GM23248 (cell line): Measurements from ENCODE around the gene MRPL32. TPM values are rescaled to one million over a fixed set of nuclear protein-coding genes. Genes with fewer than 3 reads are reported as not detected.
A peak's percentile ranks its signal among the peaks of the same experiment; 100 is the strongest.

Experiments
- DNase-seq: peaks from one replicate; pipeline ENCODE4 v3.0.0-alpha.2; 2015
- H2AFZ ChIP-seq: fragments of 200-600 bp; sonication (generic); 2 replicates; pipeline ENCODE4 v1.6.1; 2016; ENCODE audit warnings: antibody characterized with exemption
- H3F3A ChIP-seq: fragments of 200-600 bp; sonication (generic); 2 replicates; pipeline ENCODE4 v1.6.1; 2016; ENCODE audit warnings: mild to moderate bottlenecking, antibody characterized with exemption, mixed run types; ENCODE audit not compliant: insufficient read depth
- H3K27ac ChIP-seq: fragments of 200-600 bp; sonication (generic); 2 replicates; pipeline ENCODE4 v1.5.1; 2016; ENCODE audit warnings: mild to moderate bottlenecking
- H3K27me3 ChIP-seq: fragments of 200-600 bp; sonication (generic); replicated peaks from 2 replicates; pipeline ENCODE4 v1.6.1; 2016; ENCODE audit warnings: mild to moderate bottlenecking; ENCODE audit not compliant: insufficient read depth
- H3K36me3 ChIP-seq: fragments of 200-600 bp; sonication (generic); 2 replicates; pipeline ENCODE4 v1.6.1; 2016; ENCODE audit warnings: low read depth, mild to moderate bottlenecking
- H3K4me1 ChIP-seq: fragments of 200-600 bp; sonication (generic); 2 replicates; pipeline ENCODE4 v1.6.1; 2016; ENCODE audit warnings: mild to moderate bottlenecking; ENCODE audit not compliant: insufficient read depth
- H3K4me2 ChIP-seq: fragments of 200-600 bp; sonication (generic); one replicate; pipeline ENCODE4 v1.6.1; 2016; ENCODE audit warnings: mild to moderate bottlenecking; ENCODE audit not compliant: unreplicated experiment
- H3K4me3 ChIP-seq: fragments of 200-600 bp; sonication (generic); 2 replicates; pipeline ENCODE4 v1.5.1; 2016; ENCODE audit warnings: mild to moderate bottlenecking
- H3K79me2 ChIP-seq: fragments of 200-600 bp; sonication (generic); 2 replicates; pipeline ENCODE4 v1.6.1; 2016; ENCODE audit warnings: mild to moderate bottlenecking; ENCODE audit not compliant: insufficient read depth
- H3K9ac ChIP-seq: fragments of 200-600 bp; sonication (generic); 2 replicates; pipeline ENCODE4 v1.6.1; 2016; ENCODE audit warnings: mild to moderate bottlenecking
- H3K9me2 ChIP-seq: fragments of 200-600 bp; sonication (generic); 2 replicates; pipeline ENCODE4 v1.6.1; 2016; ENCODE audit warnings: mixed run types, mild to moderate bottlenecking, moderate library complexity; ENCODE audit not compliant: insufficient read depth
- H3K9me3 ChIP-seq: fragments of 200-600 bp; sonication (generic); one replicate; pipeline ENCODE4 v1.6.1; 2017; ENCODE audit warnings: low read depth
- H4K20me1 ChIP-seq: fragments of 200-600 bp; sonication (generic); 2 replicates; pipeline ENCODE4 v1.6.0; 2016; ENCODE audit not compliant: insufficient read depth
- EZH2 ChIP-seq: fragments of 200-600 bp; sonication (generic); IDR thresholded peaks from 2 replicates; pipeline ENCODE4 v1.6.1; 2018; ENCODE audit warnings: antibody characterized with exemption, mild to moderate bottlenecking; ENCODE audit not compliant: insufficient read depth, poor library complexity, severe bottlenecking
- EZH2phosphoT487 ChIP-seq: fragments of 200-600 bp; sonication (generic); IDR thresholded peaks from 2 replicates; pipeline ENCODE4 v1.6.1; 2018; ENCODE audit warnings: antibody characterized with exemption, moderate library complexity, mild to moderate bottlenecking, low read depth; ENCODE audit not compliant: insufficient read depth
- WGBS, 2 experiments: methylation state at CpG; one replicate each; pipeline ENCODE4 v1.1.6; 2015 to 2017; ENCODE audit warnings: low lambda C conversion rate in 2 of 2, low coverage in 1 of 2; ENCODE audit errors: missing lambda C conversion rate in 2 of 2; 5-methylcytosine and 5-hydroxymethylcytosine counted together
- in situ Hi-C: fragments of 300-500 bp; cut with MboI; formaldehyde crosslinking; loops from 2 replicates; pipeline ENCODE4 v1.15.0; 2020
- polyA plus RNA-seq: library from polyadenylated mRNA; unstranded; fragments of >200 nt; fragmentation: Nextera tagmentation; extraction: Ambion mirVana; gene quantifications from 2 replicates; pipeline ENCODE4 v1.2.1, GENCODE V29; 2016
- total RNA-seq: library from RNA; depleted of rRNA; stranded (reverse); fragments of >200 nt; shearing (Covaris generic); gene quantifications from 2 replicates; pipeline ENCODE4 v1.2.3, GENCODE V29; 2014

Gene MRPL32
- total and polyA plus RNA-seq, 2 experiments from 2014 or later = 45.3 to 76.3 TPM

DNA sequence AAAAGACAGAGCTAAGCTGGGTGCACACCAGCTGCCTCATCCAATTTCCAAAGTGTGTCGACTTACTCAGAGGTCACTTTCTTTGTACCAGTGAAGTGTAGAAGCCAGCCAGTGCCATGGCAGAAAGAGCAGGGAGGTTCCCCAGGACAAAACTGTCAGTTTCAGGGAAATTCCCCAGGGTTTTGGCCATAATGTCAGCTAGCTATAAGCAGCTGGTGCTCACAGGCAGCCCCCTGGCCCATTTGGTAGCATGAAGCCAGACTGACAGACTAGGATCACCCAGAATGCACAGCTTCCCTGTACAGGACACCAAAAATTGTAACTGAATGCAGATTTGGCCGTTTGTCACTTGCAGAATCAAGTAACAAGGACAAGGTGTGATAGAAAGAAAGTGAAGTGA lies 28.6 kb downstream of the MRPL32 start:
- 67 to 71% methylated on average over 2 of the region's 2 CpGs for WGBS, 2 experiments
- Histone ChIP-seq H3K27ac (no peak overlapping the region), H3K9me2 (no peaks in the 10 kb centered on the region), H3F3A (peaks cover 7% of the 10 kb centered on the region; the same call in 1 of the 2 replicates), H3K4me2 (no peak overlapping the region), H3K36me3 (no peaks in the 10 kb centered on the region), H3K9ac (no peak overlapping the region), H2AFZ (no peak overlapping the region), H3K27me3 (no peaks in the 10 kb centered on the region), H3K4me1 (peaks cover 12% of the 10 kb centered on the region), H3K9me3 (no peaks in the 10 kb centered on the region), H3K4me3 (no peak overlapping the region), H3K79me2 (no peaks in the 10 kb centered on the region), H4K20me1 (no peaks in the 10 kb centered on the region)
- TF ChIP-seq EZH2phosphoT487 = no peak
- no peak for TF ChIP-seq EZH2
- in situ Hi-C loops = no loop called here
- no peak for DNase-seq

DNA sequence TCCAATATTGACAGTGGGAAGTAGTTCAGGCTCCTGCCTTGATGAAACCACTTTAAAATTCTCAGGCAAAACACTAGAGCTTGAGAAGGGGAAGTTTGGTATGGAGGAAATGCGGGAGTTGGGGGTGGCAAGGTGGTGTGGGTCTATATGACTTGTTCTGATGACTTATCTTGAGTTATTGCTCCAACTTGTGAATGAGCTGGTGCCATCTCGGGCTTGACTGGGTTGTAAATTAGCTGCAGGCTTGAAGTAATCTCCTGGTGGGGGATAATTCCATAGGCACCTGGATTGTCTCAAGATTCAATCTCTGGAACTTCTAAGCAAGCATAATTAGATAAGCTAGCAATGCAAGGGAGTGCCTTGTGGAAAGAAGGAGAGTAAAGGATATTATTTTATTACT lies 29.0 kb downstream of the MRPL32 start:
- Histone ChIP-seq H3K4me2 (no peak overlapping the region), H3K9ac (no peak overlapping the region), H3K9me2 (no peaks in the 10 kb centered on the region), H3K9me3 (no peaks in the 10 kb centered on the region), H3K27ac (no peak overlapping the region), H3K36me3 (no peaks in the 10 kb centered on the region), H3K27me3 (no peaks in the 10 kb centered on the region), H3F3A (peaks cover 7% of the 10 kb centered on the region; the same call in 1 of the 2 replicates), H2AFZ (no peak overlapping the region), H4K20me1 (no peaks in the 10 kb centered on the region), H3K4me1 (peaks cover 12% of the 10 kb centered on the region), H3K79me2 (no peaks in the 10 kb centered on the region), H3K4me3 (no peak overlapping the region)
- 82 to 93% methylated on average over 2 of the region's 2 CpGs for WGBS, 2 experiments
- TF ChIP-seq EZH2phosphoT487 (no peak), EZH2 (no peak)
- DNase-seq = no peak
- in situ Hi-C loops = no loop called here

DNA sequence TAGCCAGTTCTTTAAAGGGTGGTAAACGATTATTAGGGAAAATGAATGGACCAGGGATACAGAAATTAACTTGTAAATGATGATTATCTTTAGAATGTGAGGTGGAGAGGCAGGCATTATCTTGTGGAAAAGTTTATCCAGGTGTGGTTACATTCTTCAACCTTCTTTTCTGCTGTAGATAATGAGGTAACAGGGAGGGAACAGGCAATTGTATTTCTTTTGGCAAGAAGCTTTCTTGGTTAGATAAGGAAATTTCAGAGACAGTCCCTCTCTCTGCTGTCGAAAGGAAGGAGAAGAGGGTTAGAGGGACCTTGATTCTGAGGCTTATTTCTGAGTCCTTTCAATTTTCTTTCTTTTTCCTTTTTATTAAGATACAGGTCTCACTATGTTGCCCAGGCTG lies 32.1 kb downstream of the MRPL32 start:
- Histone ChIP-seq H3K79me2 (no peaks in the 10 kb centered on the region), H3K36me3 (no peaks in the 10 kb centered on the region), H3K9me2 (no peaks in the 10 kb centered on the region), H3K27ac (no peak overlapping the region), H3K4me3 (no peak overlapping the region), H3K4me1 (peaks cover 12% of the 10 kb centered on the region), H3K27me3 (no peaks in the 10 kb centered on the region), H3K4me2 (peak overlapping the region; percentile 32), H2AFZ (no peak overlapping the region), H3K9me3 (no peaks in the 10 kb centered on the region), H3F3A (peaks cover 7% of the 10 kb centered on the region; the same call in 1 of the 2 replicates), H3K9ac (no peak overlapping the region), H4K20me1 (no peaks in the 10 kb centered on the region)
- in situ Hi-C loops = no loop called here
- no peak for DNase-seq
- no peak for TF ChIP-seq EZH2phosphoT487
- no peak for TF ChIP-seq EZH2
- WGBS, 2 experiments = 76 to 80% methylated on average over 2 of the region's 2 CpGs

DNA sequence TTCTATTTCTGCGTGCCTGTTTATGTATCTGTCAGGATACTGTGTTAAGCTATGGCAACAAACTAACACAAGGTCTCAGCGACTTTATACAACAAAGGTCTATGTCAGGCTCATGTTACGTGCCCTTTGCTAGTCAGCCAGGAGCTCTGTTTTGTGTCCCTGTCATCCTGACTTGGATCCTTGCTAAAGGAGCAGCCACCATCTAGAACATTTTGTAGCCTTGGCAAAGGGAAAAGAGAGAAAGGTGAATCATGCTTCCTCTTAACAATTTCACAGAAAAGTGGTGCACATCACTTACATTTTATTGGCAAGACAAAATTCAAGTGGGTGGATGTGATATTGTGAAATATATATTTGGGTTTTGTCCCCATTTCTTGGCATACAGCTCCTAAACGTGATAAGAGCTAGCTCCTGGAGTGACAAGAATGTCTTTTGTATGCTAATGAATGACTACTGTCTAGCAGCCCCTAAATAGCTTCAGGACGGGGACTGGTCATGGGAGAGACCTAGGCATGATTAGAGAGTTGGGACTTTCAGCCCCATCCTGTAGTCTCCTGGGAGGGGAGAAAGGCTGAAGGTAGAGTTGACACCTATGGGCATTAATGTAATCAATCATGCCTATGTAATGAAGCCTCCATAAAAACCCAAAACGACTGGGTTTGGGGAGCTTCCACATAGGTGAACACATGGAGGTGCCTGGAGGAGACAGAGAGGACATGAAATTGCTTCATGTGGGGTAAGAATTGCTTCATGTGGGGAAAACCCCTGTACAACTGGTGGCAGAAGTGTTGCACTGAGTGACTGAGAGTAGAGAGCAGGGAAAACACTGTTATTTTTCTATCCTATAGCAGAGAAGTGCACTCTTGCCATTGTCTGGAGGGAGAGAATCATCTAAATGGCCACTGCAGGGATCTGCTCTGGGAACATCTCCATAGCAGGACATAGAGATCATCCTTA lies 33.0 kb downstream of the MRPL32 start:
- DNase-seq = peak; percentile 66
- Histone ChIP-seq H3K79me2 (no peaks in the 10 kb centered on the region), H3K27me3 (no peaks in the 10 kb centered on the region), H3F3A (peaks cover 7% of the 10 kb centered on the region; the same call in 1 of the 2 replicates), H3K9me2 (no peaks in the 10 kb centered on the region), H3K4me2 (peak overlapping the region; percentile 32), H3K9ac (no peak overlapping the region), H3K4me3 (no peak overlapping the region), H3K27ac (no peak overlapping the region), H3K4me1 (peaks cover 12% of the 10 kb centered on the region), H3K9me3 (no peaks in the 10 kb centered on the region), H4K20me1 (no peaks in the 10 kb centered on the region), H2AFZ (peak overlapping the region; percentile 39; the same call in 1 of the 2 replicates), H3K36me3 (no peaks in the 10 kb centered on the region)
- TF ChIP-seq EZH2 (no peak), EZH2phosphoT487 (no peak)
- in situ Hi-C loops = no loop called here
- WGBS, 2 experiments = 50 to 51% methylated on average over 6 of the region's 6 CpGs
